T-cell (primary cell): ENCODE data around the gene STRIT1. TPM values are rescaled to one million over a fixed set of nuclear protein-coding genes. Genes with fewer than 3 reads are reported as not detected.
"Not testable (repeated sequence)": the region's sequence is repeated elsewhere in the genome, so short reads cannot be mapped to it uniquely, and the experiment has no call there.

Source experiments
- ATAC-seq, 4 experiments: fragments of 200-7000 bp in 3 of 4; fragments of 150-1000 bp in 1 of 4; cut with Tn5 transposase; replicated peaks in 1 of 4; 1 replicate in 3 of 4; 2 replicates in 1 of 4; pipeline ENCODE4 v1.10.0; 2021; ENCODE audit warnings: moderate library complexity in 3 of 4, mild to moderate bottlenecking in 2 of 4, moderate number of reproducible peaks in 1 of 4
- CTCF ChIA-PET, 2 donors: fragments of 300-600 bp; sonication (Branson Sonifier 250); formaldehyde crosslinking; loops; one replicate each; lab custom pipeline; 2022; ENCODE audit warnings: antibody characterized with exemption in 2 of 2; lab: Charles Lee
- POLR2A ChIA-PET, 2 donors: fragments of 300-600 bp; sonication (Branson Sonifier 250); formaldehyde crosslinking; loops; one replicate each; lab custom pipeline; 2022; ENCODE audit warnings: antibody characterized with exemption in 2 of 2; lab: Charles Lee
- DNase-seq, 35 experiments: peaks; one replicate each; pipeline versions ENCODE4 v3.0.0 to v3.0.0-alpha.2; 2013 to 2023
- H3K27ac ChIP-seq: one replicate; pipeline ENCODE4 v1.5.1; 2013; ENCODE audit warnings: low read length
- H3K27me3 ChIP-seq, 2 experiments: replicated peaks in 1 of 2; 1 replicate in 1 of 2; 2 replicates in 1 of 2; pipeline versions ENCODE4 v1.6.1 to v1.7.0; 2013; ENCODE audit warnings: low read length in 1 of 2, mixed read lengths in 1 of 2; ENCODE audit not compliant: control insufficient read depth in 2 of 2, insufficient read depth in 2 of 2; ENCODE audit errors: extremely low read depth in 1 of 2
- H3K36me3 ChIP-seq, 2 donors: 1 replicate in 1 of 2; 2 replicates in 1 of 2; pipeline versions ENCODE4 v1.6.1 to v1.7.0; 2013; ENCODE audit warnings: low read length in 1 of 2; ENCODE audit not compliant: control insufficient read depth in 2 of 2, insufficient read depth in 1 of 2; ENCODE audit errors: extremely low read depth in 1 of 2
- H3K4me1 ChIP-seq, 2 experiments: 1 replicate in 1 of 2; 2 replicates in 1 of 2; pipeline versions ENCODE4 v1.6.1 to v1.7.0; 2013; ENCODE audit warnings: low read length in 2 of 2, mixed read lengths in 1 of 2; ENCODE audit not compliant: insufficient read depth in 2 of 2, control insufficient read depth in 1 of 2; ENCODE audit errors: extremely low read depth in 1 of 2
- H3K4me3 ChIP-seq, 2 donors: 1 replicate in 1 of 2; 2 replicates in 1 of 2; pipeline versions ENCODE4 v1.5.1 to v1.7.0; 2013; ENCODE audit warnings: mild to moderate bottlenecking in 2 of 2, low read length in 1 of 2, moderate library complexity in 1 of 2; ENCODE audit not compliant: control insufficient read depth in 1 of 2; ENCODE audit errors: extremely low read depth in 1 of 2
- H3K9me3 ChIP-seq: 2 replicates; pipeline ENCODE4 v1.7.0; 2013
- H3K27ac Mint-ChIP-seq, 2 donors: one replicate each; pipeline ENCODE4 v1.8.0; 2020 to 2021; ENCODE audit warnings: mild to moderate bottlenecking in 2 of 2, mixed read lengths in 2 of 2
- H3K27me3 Mint-ChIP-seq, 2 donors: one replicate each; pipeline ENCODE4 v1.8.0; 2021 to 2022; ENCODE audit warnings: mixed read lengths in 2 of 2
- H3K36me3 Mint-ChIP-seq: one replicate; pipeline ENCODE4 v1.8.0; 2021; ENCODE audit warnings: mixed read lengths
- H3K4me1 Mint-ChIP-seq, 3 donors: one replicate each; pipeline ENCODE4 v1.8.0; 2020 to 2022; ENCODE audit warnings: mixed read lengths in 3 of 3, mild to moderate bottlenecking in 1 of 3
- H3K4me3 Mint-ChIP-seq, 3 donors: one replicate each; pipeline ENCODE4 v1.8.0; 2020 to 2022; ENCODE audit warnings: mild to moderate bottlenecking in 3 of 3, mixed read lengths in 3 of 3, moderate library complexity in 3 of 3
- H3K9me3 Mint-ChIP-seq, 3 donors: one replicate each; pipeline ENCODE4 v1.8.0; 2020 to 2022; ENCODE audit warnings: mixed read lengths in 3 of 3
- WGBS: methylation state at CpG from one replicate; pipeline ENCODE4 v1.1.5; 2013; ENCODE audit warnings: missing lambda C conversion rate; ENCODE audit not compliant: insufficient coverage; 5-methylcytosine and 5-hydroxymethylcytosine counted together
- total RNA-seq, 35 experiments: library from RNA in 6 of 35; stranded (reverse) in 6 of 35; fragments of 120-200 nt in 1 of 35; gene quantifications; one replicate each; pipeline versions ENCODE4 v1.2.1 to v1.2.4 and lab custom pipeline; 2013 to 2026

The STRIT1 gene
- total RNA-seq, 5 donors from 2014 or later (not counting 1 experiment from before 2014, with no cell fraction given), result not detected

DNA sequence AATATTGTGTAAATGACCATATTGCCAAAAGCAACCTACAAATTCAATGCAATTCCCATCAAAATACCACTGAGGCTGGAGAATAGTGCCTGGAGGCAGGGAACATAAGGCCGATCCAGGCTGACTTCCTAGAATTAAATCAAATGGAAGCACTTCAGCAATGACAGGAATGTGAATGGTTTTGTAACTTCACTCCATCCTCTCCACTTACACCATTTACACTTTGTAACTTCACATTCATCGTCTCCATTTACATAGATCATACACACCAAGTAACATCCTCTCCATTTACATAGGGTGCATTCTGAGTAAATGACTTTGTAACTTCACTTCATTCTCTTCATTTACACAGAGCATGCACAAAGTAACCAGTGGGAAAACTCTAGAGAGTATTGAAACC lies 11.6 kb downstream of the STRIT1 start:
- H3K27me3 Mint-ChIP-seq, result no peaks in the 10 kb centered on the region
- no peak for DNase-seq
- WGBS, result 100% methylated on average over 1 of the region's 2 CpGs
- H3K4me3 ChIP-seq, result no peak overlapping the region
- POLR2A ChIA-PET, result no interaction called here
- no peaks in the 10 kb centered on the region for H3K36me3 ChIP-seq
- no peaks in the 10 kb centered on the region for H3K4me1 ChIP-seq
- no peak overlapping the region for H3K4me3 Mint-ChIP-seq
- no peak overlapping the region for H3K27ac ChIP-seq
- no peak overlapping the region for H3K27ac Mint-ChIP-seq
- H3K9me3 ChIP-seq, result no peaks in the 10 kb centered on the region
- no peaks in the 10 kb centered on the region for H3K27me3 ChIP-seq
- H3K9me3 Mint-ChIP-seq, result peaks cover 0 to 3% (median 0%) of the 10 kb centered on the region in 3 donors
- no peaks in the 10 kb centered on the region for H3K36me3 Mint-ChIP-seq
- ATAC-seq, result no peak
- CTCF ChIA-PET, result no interaction called here
- no peaks in the 10 kb centered on the region for H3K4me1 Mint-ChIP-seq

DNA sequence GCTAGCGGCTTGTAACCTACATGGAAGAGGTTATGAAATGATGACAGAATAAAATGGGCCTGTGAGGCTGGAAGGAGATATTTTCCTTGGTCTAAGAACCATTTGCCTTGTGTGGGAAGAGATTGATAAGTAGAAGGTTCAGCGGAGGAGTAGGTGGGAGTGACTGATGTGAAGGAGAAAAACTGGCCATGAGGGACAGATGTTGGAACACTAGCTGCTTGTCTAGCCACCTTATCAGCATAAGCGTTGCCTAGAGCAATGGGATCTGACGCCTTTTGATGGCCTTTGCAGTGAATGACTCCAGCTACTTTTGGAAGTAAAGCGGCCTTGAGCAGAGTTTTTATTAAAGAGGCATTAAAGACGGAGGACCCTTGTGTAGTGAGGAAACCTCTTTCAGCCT lies 17.4 kb downstream of the STRIT1 start:
- DNase-seq, H3K9me3 Mint-ChIP-seq, POLR2A ChIA-PET, H3K27me3 ChIP-seq, H3K36me3 ChIP-seq, H3K4me3 ChIP-seq, H3K36me3 Mint-ChIP-seq, H3K27me3 Mint-ChIP-seq, ATAC-seq, H3K4me1 Mint-ChIP-seq, H3K27ac ChIP-seq, H3K4me3 Mint-ChIP-seq, H3K4me1 ChIP-seq, H3K27ac Mint-ChIP-seq, CTCF ChIA-PET, H3K9me3 ChIP-seq: not testable (repeated sequence)
- 95% methylated on average over 4 of the region's 6 CpGs for WGBS

DNA sequence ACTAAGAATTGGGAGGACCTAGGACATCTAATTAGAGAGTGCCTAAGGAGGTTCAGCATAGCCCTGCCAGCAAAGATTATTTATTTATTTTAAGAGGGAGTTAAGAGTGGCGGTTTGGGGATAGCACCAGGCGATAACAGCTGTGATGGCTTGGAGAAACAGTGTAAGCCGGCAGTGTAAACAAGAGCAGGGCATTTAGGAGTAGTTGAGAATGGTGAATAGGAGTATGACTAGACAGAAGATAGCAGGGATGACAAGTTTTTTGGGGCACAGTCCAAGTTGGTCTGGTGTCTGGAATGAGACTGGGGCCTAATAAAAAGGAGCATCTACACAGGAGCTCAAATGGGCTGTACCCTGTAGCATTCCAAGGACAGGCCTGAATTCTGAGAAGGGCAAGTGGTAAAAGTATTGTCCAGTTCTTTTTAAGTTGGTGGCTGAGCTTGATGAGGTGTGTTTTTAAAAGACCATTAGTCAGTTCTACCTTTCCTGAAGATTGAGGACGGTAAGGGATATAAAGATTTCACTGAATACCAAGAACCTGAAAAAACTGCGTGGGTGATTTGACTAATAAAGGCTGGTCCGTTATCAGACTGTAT lies 18.2 kb downstream of the STRIT1 start:
- H3K27me3 ChIP-seq, H3K4me3 Mint-ChIP-seq, H3K4me1 Mint-ChIP-seq, H3K9me3 Mint-ChIP-seq, H3K36me3 ChIP-seq, ATAC-seq, H3K9me3 ChIP-seq, CTCF ChIA-PET, H3K4me1 ChIP-seq, H3K36me3 Mint-ChIP-seq, H3K27ac ChIP-seq, DNase-seq, H3K4me3 ChIP-seq, H3K27ac Mint-ChIP-seq, POLR2A ChIA-PET, H3K27me3 Mint-ChIP-seq: not testable (repeated sequence)
- 80% methylated on average over 2 of the region's 6 CpGs for WGBS

DNA sequence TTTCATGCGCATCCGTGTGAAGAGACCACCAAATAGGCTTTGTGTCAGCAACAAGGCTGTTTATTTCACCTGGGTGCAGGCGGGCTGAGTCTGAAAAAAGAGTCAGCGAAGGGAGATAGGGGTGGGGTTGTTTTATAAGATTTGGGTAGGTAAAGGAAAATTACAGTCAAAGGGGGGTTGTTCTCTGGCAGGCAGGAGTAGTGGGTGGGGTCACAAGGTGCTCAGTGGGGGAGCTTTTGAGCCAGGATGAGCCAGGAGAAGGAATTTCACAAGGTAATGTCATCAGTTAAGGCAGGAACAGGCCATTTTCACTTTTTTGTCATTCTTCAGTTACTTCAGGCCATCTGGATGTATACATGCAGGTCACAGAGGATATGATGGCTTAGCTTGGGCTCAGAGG lies 19.0 kb downstream of the STRIT1 start:
- CTCF ChIA-PET, H3K27me3 Mint-ChIP-seq, H3K4me1 ChIP-seq, POLR2A ChIA-PET, H3K36me3 Mint-ChIP-seq, H3K9me3 Mint-ChIP-seq, H3K4me3 ChIP-seq, H3K27ac ChIP-seq, H3K27ac Mint-ChIP-seq, ATAC-seq, H3K4me1 Mint-ChIP-seq, H3K27me3 ChIP-seq, DNase-seq, H3K36me3 ChIP-seq, H3K9me3 ChIP-seq, H3K4me3 Mint-ChIP-seq: not testable (repeated sequence)
- WGBS, result 88% methylated on average over 4 of the region's 4 CpGs

DNA sequence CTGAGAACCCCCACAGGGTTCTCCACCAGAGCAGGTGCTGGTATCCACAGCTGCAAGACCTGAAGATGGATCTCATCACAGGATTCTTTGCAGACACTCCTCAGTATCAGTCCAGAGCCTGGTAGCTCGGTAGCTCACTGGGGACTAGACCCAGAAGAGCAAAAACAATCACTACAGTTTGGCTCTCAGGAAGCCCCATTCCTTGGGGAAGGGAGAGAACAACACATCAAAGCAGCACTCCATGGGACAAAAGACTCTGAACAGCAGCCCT lies 22.2 kb downstream of the STRIT1 start:
- ChIA-PET POLR2A (no interaction called here), CTCF (no interaction called here)
- H3K27ac ChIP-seq, result no peak overlapping the region
- no peaks in the 10 kb centered on the region for H3K4me1 ChIP-seq
- Mint-ChIP-seq H3K4me3 (no peak overlapping the region), H3K27ac (no peak overlapping the region), H3K4me1 (no peaks in the 10 kb centered on the region), H3K36me3 (no peaks in the 10 kb centered on the region), H3K9me3 (no peaks in the 10 kb centered on the region), H3K27me3 (no peaks in the 10 kb centered on the region)
- DNase-seq (no peak), ATAC-seq (no peak)
- H3K36me3 ChIP-seq, result no peaks in the 10 kb centered on the region
- H3K27me3 ChIP-seq, result no peaks in the 10 kb centered on the region
- no peak overlapping the region for H3K4me3 ChIP-seq
- no CpG with 5 or more reads among the region's 1 CpG for WGBS
- H3K9me3 ChIP-seq, result no peaks in the 10 kb centered on the region

DNA sequence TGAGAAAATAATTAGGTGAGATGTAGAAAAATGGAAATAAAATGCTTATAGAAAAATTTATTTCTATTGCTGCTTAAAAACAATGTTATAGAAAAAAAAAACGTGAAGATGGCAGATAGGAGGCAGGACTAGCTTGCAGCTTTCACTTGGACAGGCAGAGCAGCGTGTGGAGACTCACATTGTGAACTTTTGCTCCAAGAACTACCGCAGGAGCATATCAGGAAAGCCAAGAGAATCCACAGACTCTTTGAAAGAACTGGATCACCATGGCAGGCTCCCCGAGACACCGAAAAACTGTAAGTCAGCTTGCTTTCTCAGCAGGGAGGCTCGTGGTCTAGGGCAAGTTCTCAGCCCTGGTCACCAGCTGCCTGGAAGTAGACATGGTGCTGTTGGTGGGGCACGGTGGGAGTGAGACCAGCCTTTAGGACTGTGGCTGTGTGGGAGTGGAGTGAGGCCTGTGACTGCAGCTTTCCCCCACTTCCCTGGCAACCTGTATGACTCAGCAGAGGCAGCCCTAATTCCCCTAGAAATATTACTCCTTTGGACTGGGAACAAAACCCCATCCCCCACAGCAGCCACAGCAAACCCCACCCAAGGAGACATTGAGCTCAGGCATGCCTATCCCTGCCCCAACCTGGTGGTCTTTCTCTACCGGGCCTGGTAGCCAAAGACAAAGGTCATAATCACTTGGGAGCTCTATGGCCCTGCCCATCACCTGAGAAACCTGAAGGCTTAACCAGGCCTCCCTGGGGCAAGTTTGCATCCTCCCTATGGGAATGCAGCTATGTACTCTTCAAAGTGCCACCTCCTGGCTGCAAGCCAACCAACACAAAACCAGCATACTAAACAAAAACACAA lies 22.8 kb downstream of the STRIT1 start:
- H3K4me3 ChIP-seq, result no peak overlapping the region

More for the DNA sequence above, 22.8 kb downstream of the STRIT1 start:
- ATAC-seq (no peak), DNase-seq (no peak)
- Histone ChIP-seq H3K27ac (no peak overlapping the region), H3K36me3 (no peaks in the 10 kb centered on the region), H3K9me3 (no peaks in the 10 kb centered on the region), H3K27me3 (no peaks in the 10 kb centered on the region), H3K4me1 (no peaks in the 10 kb centered on the region)
- Mint-ChIP-seq H3K36me3 (no peaks in the 10 kb centered on the region), H3K9me3 (no peaks in the 10 kb centered on the region), H3K27me3 (no peaks in the 10 kb centered on the region), H3K4me1 (no peaks in the 10 kb centered on the region), H3K27ac (no peak overlapping the region), H3K4me3 (no peak overlapping the region)
- POLR2A ChIA-PET, result no interaction called here
- CTCF ChIA-PET, result no interaction called here
- WGBS, result 60% methylated on average over 7 of the region's 8 CpGs
